K562 (cell line): ENCODE results near the gene MYADM. TPM values are rescaled to one million over a fixed set of nuclear protein-coding genes. Genes with fewer than 3 reads are reported as not detected.
A peak's percentile ranks its signal among the peaks of the same experiment; 100 is the strongest.

Experiments
- CTCF ChIP-seq, 3 experiments: IDR thresholded peaks in 2 of 3; conservative IDR thresholded peaks in 1 of 3; 2 replicates each; pipeline ENCODE4 v1.5.1; 2011 to 2012; ENCODE audit warnings: low read length in 3 of 3, mild to moderate bottlenecking in 3 of 3, control low read depth in 2 of 3, improper control_type of control experiment in 1 of 3, inconsistent platforms in 1 of 3, low read depth in 1 of 3, mixed read lengths in 1 of 3, moderate library complexity in 1 of 3; ENCODE audit not compliant: insufficient read depth in 2 of 3
- GABPB2 ChIP-seq: fragments of 250-450 bp; sonication (Bioruptor Pico); conservative IDR thresholded peaks from 2 replicates; pipeline ENCODE4 v1.5.1; 2021; ENCODE audit warnings: mild to moderate bottlenecking
- HDAC2 ChIP-seq: fragments of 450-650 bp; IDR thresholded peaks from 2 replicates; pipeline ENCODE4 v1.6.1; 2016; ENCODE audit warnings: mild to moderate bottlenecking
- LEF1 ChIP-seq: fragments of 450-650 bp; IDR thresholded peaks from 2 replicates; pipeline ENCODE4 v1.6.1; 2016; ENCODE audit warnings: mild to moderate bottlenecking
- NEUROD1 ChIP-seq: fragments of 150-350 bp; IDR thresholded peaks from 2 replicates; pipeline ENCODE4 v1.6.1; 2014; ENCODE audit warnings: borderline replicate concordance, low read length, low read depth; ENCODE audit not compliant: partially characterized antibody
- NFIX ChIP-seq: fragments of 250-450 bp; sonication (Bioruptor Pico); IDR thresholded peaks from 2 replicates; pipeline ENCODE4 v1.4.0; 2020; ENCODE audit warnings: low read depth, mild to moderate bottlenecking, moderate library complexity
- RBM34 ChIP-seq: fragments of 200-400 bp; formaldehyde crosslinking; IDR thresholded peaks from 2 replicates; pipeline ENCODE4 v1.6.1; 2018; ENCODE audit warnings: low read length, borderline replicate concordance; ENCODE audit not compliant: insufficient read depth
- ZBTB43 ChIP-seq: sonication (generic); formaldehyde crosslinking; IDR thresholded peaks from 2 replicates; pipeline ENCODE4 v1.8.0; 2023; ENCODE audit warnings: mild to moderate bottlenecking, missing genetic modification reagents
- ZMIZ1 ChIP-seq, 2 experiments: fragments of 150-350 bp in 1 of 2; IDR thresholded peaks; 2 replicates each; pipeline ENCODE4 v1.6.1; 2012 to 2016; ENCODE audit warnings: low read depth in 2 of 2, low read length in 2 of 2, mild to moderate bottlenecking in 1 of 2, moderate library complexity in 1 of 2
- ZNF146 ChIP-seq: IDR thresholded peaks from one replicate; pipeline ENCODE4 v1.6.1; 2018; ENCODE audit warnings: missing compliant biosample characterization; ENCODE audit not compliant: unreplicated experiment
- ZNF232 ChIP-seq: sonication (generic); formaldehyde crosslinking; IDR thresholded peaks from 2 replicates; pipeline ENCODE4 v1.8.0; 2022; ENCODE audit warnings: mild to moderate bottlenecking, missing genetic modification reagents
- polyA plus RNA-seq, 8 experiments: library from polyadenylated mRNA; depleted of rRNA in 4 of 8; stranded (reverse) in 5 of 8; unstranded in 3 of 8; fragments of >200 nt; fragmentation: Nextera tagmentation in 2 of 8; fragmentation: Illumina TruSeq in 1 of 8; extraction: Ambion mirVana in 2 of 8; extraction: Trizol in 1 of 8; gene quantifications; 2 replicates each; pipeline versions ENCODE4 v1.2.1 to v1.2.3, GENCODE V29; 2011 to 2014; ENCODE audit warnings: inconsistent platforms in 1 of 8, missing spikeins in 1 of 8
- total RNA-seq, 7 experiments: library from RNA; depleted of rRNA in 6 of 7; stranded (reverse); fragments of >200 nt in 6 of 7; fragmentation: Illumina TruSeq in 2 of 7; extraction: Trizol in 2 of 7; gene quantifications; 2 replicates each; pipeline versions ENCODE4 v1.2.1 to v1.2.3, GENCODE V29; 2011 to 2021; ENCODE audit warnings: low replicate concordance in 1 of 7
- TF ChIP-seq, protein P1 (sequence below): sonication (generic); formaldehyde crosslinking; IDR thresholded peaks from 2 replicates; pipeline ENCODE4 v1.8.0; 2022; ENCODE audit warnings: missing genetic modification reagents, mild to moderate bottlenecking, borderline replicate concordance
- TF ChIP-seq, protein P2 (sequence below): fragments of 250-450 bp; sonication (Bioruptor Pico); IDR thresholded peaks from 2 replicates; pipeline ENCODE4 v1.4.0; 2020
- TF ChIP-seq, protein P3 (sequence below), 2 experiments: fragments of 450-650 bp; IDR thresholded peaks; 2 replicates each; pipeline ENCODE4 v1.6.1; 2016

The MYADM gene
- total and polyA plus RNA-seq, 9 of the 15 experiments (the other 6 are each of a cell fraction or from before 2014, with no cell fraction given): 4.5 to 70.3 (median 14.4) TPM

GRCh38 chr19:53881482-53882390 lies 14.1 kb downstream of the MYADM start, which contains the start of gene PRKCG (continued):
- TF ChIP-seq NFIX (CRISPR knock-in tag): no peak
- no peak for TF ChIP-seq ZNF232 (CRISPR knock-in tag)
- TF ChIP-seq, protein P1, sequence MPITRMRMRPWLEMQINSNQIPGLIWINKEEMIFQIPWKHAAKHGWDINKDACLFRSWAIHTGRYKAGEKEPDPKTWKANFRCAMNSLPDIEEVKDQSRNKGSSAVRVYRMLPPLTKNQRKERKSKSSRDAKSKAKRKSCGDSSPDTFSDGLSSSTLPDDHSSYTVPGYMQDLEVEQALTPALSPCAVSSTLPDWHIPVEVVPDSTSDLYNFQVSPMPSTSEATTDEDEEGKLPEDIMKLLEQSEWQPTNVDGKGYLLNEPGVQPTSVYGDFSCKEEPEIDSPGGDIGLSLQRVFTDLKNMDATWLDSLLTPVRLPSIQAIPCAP (CRISPR knock-in tag): no peak
- TF ChIP-seq, protein P2, sequence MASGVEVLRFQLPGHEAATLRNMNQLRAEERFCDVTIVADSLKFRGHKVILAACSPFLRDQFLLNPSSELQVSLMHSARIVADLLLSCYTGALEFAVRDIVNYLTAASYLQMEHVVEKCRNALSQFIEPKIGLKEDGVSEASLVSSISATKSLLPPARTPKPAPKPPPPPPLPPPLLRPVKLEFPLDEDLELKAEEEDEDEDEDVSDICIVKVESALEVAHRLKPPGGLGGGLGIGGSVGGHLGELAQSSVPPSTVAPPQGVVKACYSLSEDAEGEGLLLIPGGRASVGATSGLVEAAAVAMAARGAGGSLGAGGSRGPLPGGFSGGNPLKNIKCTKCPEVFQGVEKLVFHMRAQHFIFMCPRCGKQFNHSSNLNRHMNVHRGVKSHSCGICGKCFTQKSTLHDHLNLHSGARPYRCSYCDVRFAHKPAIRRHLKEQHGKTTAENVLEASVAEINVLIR (CRISPR knock-in tag): no peak
- no peak for TF ChIP-seq RBM34
- peak; percentile 54 to 68 (median 54); a peak in 5 of 6 replicates for TF ChIP-seq CTCF (IDR thresholded peaks at IDR 0.05 in 2 of 3, conservative IDR thresholded peaks at IDR 0.05 in 1 of 3; ENCODE audit: insufficient read depth in 2 of 3, low read depth in 1 of 3, low read length in 3 of 3)
- no peak for TF ChIP-seq ZNF146 (CRISPR knock-in tag)
- TF ChIP-seq ZBTB43 (CRISPR knock-in tag): no peak
- no peak for TF ChIP-seq ZMIZ1 (IDR thresholded peaks at IDR 0.05; ENCODE audit: low read depth in 2 of 2, low read length in 2 of 2)
- no peak for TF ChIP-seq GABPB2
- TF ChIP-seq, protein P3, sequence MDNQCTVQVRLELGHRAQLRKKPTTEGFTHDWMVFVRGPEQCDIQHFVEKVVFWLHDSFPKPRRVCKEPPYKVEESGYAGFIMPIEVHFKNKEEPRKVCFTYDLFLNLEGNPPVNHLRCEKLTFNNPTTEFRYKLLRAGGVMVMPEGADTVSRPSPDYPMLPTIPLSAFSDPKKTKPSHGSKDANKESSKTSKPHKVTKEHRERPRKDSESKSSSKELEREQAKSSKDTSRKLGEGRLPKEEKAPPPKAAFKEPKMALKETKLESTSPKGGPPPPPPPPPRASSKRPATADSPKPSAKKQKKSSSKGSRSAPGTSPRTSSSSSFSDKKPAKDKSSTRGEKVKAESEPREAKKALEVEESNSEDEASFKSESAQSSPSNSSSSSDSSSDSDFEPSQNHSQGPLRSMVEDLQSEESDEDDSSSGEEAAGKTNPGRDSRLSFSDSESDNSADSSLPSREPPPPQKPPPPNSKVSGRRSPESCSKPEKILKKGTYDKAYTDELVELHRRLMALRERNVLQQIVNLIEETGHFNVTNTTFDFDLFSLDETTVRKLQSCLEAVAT (IDR thresholded peaks at IDR 0.05): no peak
- no peak for TF ChIP-seq NEUROD1
- TF ChIP-seq HDAC2: no peak
- TF ChIP-seq LEF1: no peak
